Chondrocyte (in vitro differentiated cells): ENCODE measurements around the gene IGFBP7. TPM values are rescaled to one million over a fixed set of nuclear protein-coding genes. Genes with fewer than 3 reads are reported as not detected.

Source experiments
- DNase-seq: peaks from one replicate; pipeline ENCODE4 v3.0.0; 2021; ENCODE audit warnings: mixed read lengths, low spot score
- H3K27ac Mint-ChIP-seq: one replicate; pipeline ENCODE4 v1.8.0; 2021; ENCODE audit warnings: mild to moderate bottlenecking, moderate library complexity, mixed read lengths; ENCODE audit not compliant: unreplicated experiment
- H3K27me3 Mint-ChIP-seq: 2 replicates; pipeline ENCODE4 v1.8.0; 2021; ENCODE audit warnings: low read depth, mixed read lengths
- H3K36me3 Mint-ChIP-seq: 2 replicates; pipeline ENCODE4 v1.8.0; 2021; ENCODE audit warnings: low read depth, mixed read lengths
- H3K4me1 Mint-ChIP-seq: 2 replicates; pipeline ENCODE4 v1.8.0; 2021; ENCODE audit warnings: low read depth, mild to moderate bottlenecking, mixed read lengths
- H3K4me3 Mint-ChIP-seq: one replicate; pipeline ENCODE4 v1.8.0; 2021; ENCODE audit warnings: mild to moderate bottlenecking, moderate library complexity, mixed read lengths; ENCODE audit not compliant: unreplicated experiment
- H3K9me3 Mint-ChIP-seq: 2 replicates; pipeline ENCODE4 v1.8.0; 2021; ENCODE audit warnings: low read depth, mixed read lengths
- long read RNA-seq: library from polyadenylated mRNA; stranded (forward); transcript quantifications from one replicate; pipeline ENCODE4 v2.0.0, GENCODE V29; 2021
- total RNA-seq: library from RNA; stranded (reverse); gene quantifications from 3 replicates; pipeline ENCODE4 v1.2.1, GENCODE V29; 2021
- TF ChIP-seq, protein P1 (sequence below): fragments of 200-600 bp; sonication (generic); IDR thresholded peaks from 2 replicates; pipeline ENCODE4 v1.5.0; 2021; ENCODE audit warnings: antibody characterized with exemption, mild to moderate bottlenecking, moderate library complexity

Gene IGFBP7, protein sequence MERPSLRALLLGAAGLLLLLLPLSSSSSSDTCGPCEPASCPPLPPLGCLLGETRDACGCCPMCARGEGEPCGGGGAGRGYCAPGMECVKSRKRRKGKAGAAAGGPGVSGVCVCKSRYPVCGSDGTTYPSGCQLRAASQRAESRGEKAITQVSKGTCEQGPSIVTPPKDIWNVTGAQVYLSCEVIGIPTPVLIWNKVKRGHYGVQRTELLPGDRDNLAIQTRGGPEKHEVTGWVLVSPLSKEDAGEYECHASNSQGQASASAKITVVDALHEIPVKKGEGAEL
- 3,991 to 5,189 TPM (median 5,125 TPM) in 3 replicates for total RNA-seq
- long read RNA-seq, transcript IGFBP7-201 (5 exons, 1,427 nt): major isoform, 7,000 of 7,221 reads
- long read RNA-seq, transcript IGFBP7-203 (4 exons, 1,251 nt): minor isoform, 30 of 7,221 reads
- long read RNA-seq, partial matches to known transcripts: 94 of 7,221 reads
- long read RNA-seq, other reads (novel, unspliced or antisense): 97 of 7,221 reads

DNA sequence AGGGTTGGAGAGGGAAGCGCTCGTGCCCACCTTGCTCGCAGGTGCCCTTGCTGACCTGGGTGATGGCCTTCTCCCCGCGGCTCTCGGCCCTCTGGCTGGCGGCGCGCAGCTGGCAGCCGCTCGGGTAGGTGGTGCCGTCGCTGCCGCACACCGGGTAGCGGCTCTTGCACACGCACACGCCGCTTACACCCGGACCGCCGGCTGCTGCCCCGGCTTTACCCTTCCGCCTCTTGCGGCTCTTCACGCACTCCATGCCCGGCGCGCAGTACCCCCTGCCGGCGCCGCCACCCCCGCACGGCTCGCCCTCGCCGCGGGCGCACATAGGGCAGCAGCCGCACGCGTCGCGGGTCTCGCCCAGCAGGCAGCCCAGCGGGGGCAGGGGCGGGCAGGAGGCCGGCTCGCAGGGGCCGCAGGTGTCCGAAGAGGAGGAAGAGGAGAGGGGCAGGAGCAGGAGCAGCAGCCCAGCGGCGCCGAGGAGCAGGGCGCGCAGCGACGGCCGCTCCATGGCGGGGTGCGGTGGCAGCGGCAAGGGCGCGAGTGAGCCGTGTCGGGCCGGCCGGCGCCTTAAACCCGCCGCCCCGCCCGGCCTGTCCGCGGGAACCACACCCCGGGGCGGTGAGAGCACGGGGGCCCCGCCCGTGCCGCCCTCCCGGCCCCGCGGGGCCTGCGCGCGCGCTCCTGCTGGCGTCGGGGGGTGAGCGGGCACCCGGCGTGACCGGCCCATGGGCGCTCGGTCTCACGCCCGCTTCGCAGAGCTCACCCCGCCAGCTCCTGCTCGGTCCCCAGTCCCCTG is at the start of gene IGFBP7:
Gene IGFBP7 (minus strand): TSS at position 539 of the 793 bp plus-strand sequence. CDS start 34 bp downstream, at position 505.
- peak within 1 kb of the TSS; percentile 90 for H3K4me3 Mint-ChIP-seq
- TF ChIP-seq, protein P1, sequence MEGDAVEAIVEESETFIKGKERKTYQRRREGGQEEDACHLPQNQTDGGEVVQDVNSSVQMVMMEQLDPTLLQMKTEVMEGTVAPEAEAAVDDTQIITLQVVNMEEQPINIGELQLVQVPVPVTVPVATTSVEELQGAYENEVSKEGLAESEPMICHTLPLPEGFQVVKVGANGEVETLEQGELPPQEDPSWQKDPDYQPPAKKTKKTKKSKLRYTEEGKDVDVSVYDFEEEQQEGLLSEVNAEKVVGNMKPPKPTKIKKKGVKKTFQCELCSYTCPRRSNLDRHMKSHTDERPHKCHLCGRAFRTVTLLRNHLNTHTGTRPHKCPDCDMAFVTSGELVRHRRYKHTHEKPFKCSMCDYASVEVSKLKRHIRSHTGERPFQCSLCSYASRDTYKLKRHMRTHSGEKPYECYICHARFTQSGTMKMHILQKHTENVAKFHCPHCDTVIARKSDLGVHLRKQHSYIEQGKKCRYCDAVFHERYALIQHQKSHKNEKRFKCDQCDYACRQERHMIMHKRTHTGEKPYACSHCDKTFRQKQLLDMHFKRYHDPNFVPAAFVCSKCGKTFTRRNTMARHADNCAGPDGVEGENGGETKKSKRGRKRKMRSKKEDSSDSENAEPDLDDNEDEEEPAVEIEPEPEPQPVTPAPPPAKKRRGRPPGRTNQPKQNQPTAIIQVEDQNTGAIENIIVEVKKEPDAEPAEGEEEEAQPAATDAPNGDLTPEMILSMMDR: peak; percentile 37
- peak; percentile 94 for DNase-seq
- H3K9me3 Mint-ChIP-seq: no peaks in the 10 kb centered on the region
- peak within 1 kb of the TSS; percentile 99 for H3K27ac Mint-ChIP-seq
- no peaks in the 10 kb centered on the region for H3K27me3 Mint-ChIP-seq
- peaks cover 64% of the 10 kb centered on the region for H3K4me1 Mint-ChIP-seq
- peaks cover 35% of the 10 kb centered on the region for H3K36me3 Mint-ChIP-seq

DNA sequence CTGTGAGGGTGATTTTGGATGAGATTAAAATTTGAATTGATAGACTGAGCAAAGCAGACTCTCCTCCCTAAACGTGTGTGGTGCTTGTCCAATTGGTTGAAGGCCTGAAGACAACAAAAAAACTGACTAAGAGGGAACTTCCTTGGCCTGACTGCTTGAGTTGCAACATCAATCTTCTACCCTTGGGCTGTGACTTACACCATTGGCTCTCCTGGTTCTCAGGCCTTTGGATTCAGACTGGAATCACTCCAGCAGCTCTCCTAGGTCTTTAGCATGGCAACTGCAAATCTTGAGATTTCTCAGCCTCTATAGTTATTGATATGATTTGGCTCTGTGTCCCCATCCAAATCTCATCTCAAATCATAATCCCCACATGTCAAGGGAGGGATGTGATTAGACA is 49.7 kb upstream of the IGFBP7 start:
- H3K27ac Mint-ChIP-seq: no peak overlapping the region
- DNase-seq: no peak
- no peak overlapping the region for H3K4me3 Mint-ChIP-seq
- no peaks in the 10 kb centered on the region for H3K36me3 Mint-ChIP-seq
- H3K27me3 Mint-ChIP-seq: no peaks in the 10 kb centered on the region
- H3K9me3 Mint-ChIP-seq: peaks cover 4% of the 10 kb centered on the region
- peaks cover 45% of the 10 kb centered on the region for H3K4me1 Mint-ChIP-seq
- TF ChIP-seq, protein P1: no peak

DNA sequence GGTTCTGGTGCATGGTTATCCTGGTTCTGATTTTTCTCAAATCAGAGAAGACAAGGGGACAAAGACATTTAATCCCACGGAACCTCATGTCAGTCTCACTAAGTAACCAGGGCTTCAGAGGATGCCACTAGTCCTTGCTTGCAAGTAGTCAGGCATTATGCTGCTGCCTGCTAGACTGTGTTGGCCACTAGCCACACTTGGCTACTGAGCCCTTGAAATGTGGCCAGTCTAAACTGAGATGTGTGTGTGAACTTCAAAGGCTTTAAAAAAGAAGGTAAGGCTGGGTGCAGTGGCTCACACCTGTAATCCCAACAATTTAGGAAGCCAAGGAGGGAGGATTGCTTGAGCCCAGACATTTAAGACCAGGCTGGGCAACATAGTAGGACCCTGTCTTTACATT is 48.6 kb upstream of the IGFBP7 start:
- Mint-ChIP-seq H3K9me3 (peaks cover 4% of the 10 kb centered on the region), H3K27me3 (no peaks in the 10 kb centered on the region), H3K4me3 (no peak overlapping the region), H3K27ac (no peak overlapping the region), H3K36me3 (no peaks in the 10 kb centered on the region), H3K4me1 (peaks cover 48% of the 10 kb centered on the region)
- no peak for DNase-seq
- TF ChIP-seq, protein P1: no peak

DNA sequence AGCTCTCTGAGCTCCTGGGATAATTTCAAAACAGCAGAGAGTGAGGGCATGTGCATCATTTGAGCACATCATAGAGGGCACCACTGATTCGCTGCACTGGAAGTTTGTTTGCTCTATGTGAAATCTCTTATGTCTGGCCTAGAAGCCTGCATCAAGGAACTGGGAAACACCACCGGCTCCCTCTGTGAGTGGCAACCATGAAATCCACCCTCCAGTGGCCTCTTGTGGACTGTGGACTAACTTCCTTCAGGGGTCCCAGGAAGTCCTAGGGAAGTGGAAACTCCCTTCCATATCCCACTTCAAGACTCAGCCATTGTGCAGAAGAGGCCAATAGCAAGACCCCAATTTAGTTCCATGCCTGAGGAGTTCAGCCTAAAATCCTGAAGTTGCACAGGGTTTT is 48.0 kb upstream of the IGFBP7 start:
- H3K4me3 Mint-ChIP-seq: no peak overlapping the region
- H3K27ac Mint-ChIP-seq: no peak overlapping the region
- peaks cover 48% of the 10 kb centered on the region for H3K4me1 Mint-ChIP-seq
- H3K36me3 Mint-ChIP-seq: no peaks in the 10 kb centered on the region
- no peaks in the 10 kb centered on the region for H3K27me3 Mint-ChIP-seq
- TF ChIP-seq, protein P1: peak; percentile 44
- peaks cover 4% of the 10 kb centered on the region for H3K9me3 Mint-ChIP-seq
- no peak for DNase-seq

- Mint-ChIP-seq H3K36me3 (no peaks in the 10 kb centered on the region), H3K9me3 (peaks cover 4% of the 10 kb centered on the region), H3K4me1 (peaks cover 45% of the 10 kb centered on the region), H3K27me3 (no peaks in the 10 kb centered on the region), H3K27ac (no peak overlapping the region), H3K4me3 (no peak overlapping the region)
- TF ChIP-seq, protein P1: no peak
- no peak for DNase-seq
These were observed 47.5 kb upstream of the IGFBP7 start for GRCh38 chr4:57157596-57158137.
